ENCODE data around the gene BLMH.

Gene BLMH

DNA sequence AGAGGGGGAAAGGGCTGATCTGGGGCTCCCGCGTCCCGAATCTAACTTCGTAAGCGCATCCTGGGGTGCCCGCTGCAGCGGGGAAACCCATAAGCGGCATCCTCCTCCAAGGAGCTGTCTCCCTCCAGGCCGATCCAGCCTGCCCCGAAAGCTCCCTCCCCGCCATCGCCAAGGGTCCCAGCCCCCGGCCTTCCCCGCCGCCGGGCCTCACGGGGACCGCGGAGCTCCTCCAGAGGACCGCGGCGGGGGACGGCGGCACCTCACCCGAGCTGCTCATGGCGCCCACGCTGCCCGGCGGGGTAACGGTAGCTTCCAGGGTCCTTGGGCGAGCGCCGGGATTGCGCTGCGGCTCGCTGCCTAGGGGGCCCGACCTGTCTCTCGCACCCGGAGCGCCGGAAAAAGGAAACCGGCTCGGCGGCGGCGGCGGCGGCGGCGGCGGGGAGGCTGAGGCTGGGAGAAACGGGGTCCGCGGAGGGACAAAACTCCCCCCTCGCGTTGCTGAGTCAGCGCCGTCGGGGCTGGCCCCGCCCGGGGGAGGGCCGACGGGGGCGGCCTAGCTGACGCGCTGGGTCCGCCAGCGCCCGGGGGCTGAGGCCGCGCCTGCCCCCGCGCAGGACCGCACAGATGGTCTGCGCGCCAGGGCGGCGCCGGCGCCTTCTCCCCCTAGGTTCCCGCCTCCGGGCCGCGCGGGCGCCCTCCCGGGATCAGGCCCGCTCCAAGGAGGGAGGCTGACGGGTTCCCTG lies at the start of gene BLMH:
Gene BLMH, minus strand, starts transcription at position 402 of the 743 bp plus-strand sequence. Its CDS starts 125 bp downstream, at position 277.
- DNase-seq = peak in 1 of 2 experiments; percentile 71

GRCh38 chr17:30340801-30341356 lies 49.1 kb upstream of the BLMH start:
- DNase-seq = no peak

GRCh38 chr17:30339086-30339485 lies 47.3 kb upstream of the BLMH start:
- no peak for DNase-seq

- no peak for DNase-seq
Observed at GRCh38 chr17:30337393-30337999, 45.8 kb upstream of the BLMH start.

DNA sequence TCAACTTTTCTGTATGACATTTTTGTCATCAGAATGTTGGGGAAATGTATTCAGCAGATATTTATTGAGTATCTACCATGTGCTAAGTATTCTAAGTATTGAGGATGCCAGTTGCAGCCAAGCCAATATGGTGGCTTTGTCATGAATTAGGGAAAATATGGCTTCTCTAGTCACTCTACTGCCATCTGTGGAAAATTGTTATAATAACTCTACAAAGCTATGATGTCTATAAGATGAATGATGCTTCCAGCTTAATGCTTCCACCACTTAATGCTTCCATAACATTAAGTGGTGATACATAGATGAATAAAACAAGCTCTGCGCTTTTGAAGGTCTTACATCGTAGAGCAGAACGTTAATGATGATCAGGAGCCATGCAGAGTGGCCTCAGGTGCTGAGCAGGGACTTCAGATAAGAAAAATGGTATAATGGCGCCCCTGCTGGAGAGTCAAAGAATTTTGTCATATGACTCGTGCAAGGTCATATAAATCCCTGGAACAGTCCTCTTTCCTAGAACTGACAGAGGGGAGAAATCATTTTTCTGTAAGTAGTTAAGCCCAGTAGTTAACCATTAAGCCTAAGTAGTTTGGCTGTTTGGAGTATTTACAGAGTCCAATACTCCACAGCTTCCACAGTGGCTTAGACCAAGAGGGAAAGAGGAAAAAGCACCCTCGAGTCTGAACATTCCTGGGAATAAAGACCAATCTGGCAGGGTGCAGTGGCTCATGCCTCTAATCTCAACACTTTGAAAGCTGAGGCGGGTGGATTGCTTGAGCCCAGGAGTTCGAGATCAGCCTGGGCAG lies 44.8 kb upstream of the BLMH start:
- peak; percentile 37 to 80 for DNase-seq

- DNase-seq = no peak
Observed at GRCh38 chr17:30334421-30334820, 42.7 kb upstream of the BLMH start.

DNA sequence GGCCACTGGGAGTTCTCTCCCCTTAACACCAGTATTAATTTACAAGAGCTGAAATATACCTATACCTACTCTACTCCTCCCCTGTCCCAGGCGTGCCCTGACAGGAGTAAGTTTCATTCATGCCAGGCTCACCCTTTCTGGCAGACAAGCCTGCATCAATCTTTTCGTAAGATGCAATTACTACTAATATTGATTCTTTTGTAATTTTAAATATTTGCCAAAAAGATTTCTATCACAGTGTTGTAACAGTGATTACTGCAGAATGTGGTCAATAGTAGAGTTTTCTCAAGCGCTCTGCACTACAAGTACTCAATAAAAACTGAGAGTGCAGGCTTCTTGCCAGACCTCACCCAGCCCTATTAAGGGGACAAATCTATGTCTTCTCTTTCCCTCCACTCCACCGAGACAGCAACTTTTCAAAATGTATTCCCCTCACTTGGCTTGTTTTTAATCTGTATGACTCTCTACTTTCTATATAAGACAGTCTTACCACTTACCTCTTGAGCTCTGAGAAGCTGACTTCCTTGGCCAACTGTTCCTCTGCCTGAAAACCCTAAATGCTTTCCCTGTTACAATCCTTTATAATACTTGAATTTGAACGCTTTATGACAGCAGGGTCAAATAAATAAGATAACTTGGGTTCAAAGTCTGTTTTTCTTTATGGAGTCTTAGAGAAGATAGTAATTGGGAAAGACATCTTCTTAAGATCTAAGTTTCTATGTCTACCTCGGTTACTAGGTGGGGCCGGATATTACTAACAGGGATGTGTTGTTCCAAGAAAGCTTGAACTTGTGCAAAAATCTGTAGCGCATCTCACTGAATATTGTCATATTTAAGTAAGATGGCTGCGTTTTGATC lies 42.0 kb upstream of the BLMH start, which contains the start of gene TMIGD1:
Gene TMIGD1, minus strand, starts transcription at position 555 of the 858 bp plus-strand sequence. CDS start 1,924 bp downstream, outside the sequence.
- no peak for DNase-seq

GRCh38 chr17:30332057-30332542 lies 40.4 kb upstream of the BLMH start:
- DNase-seq = no peak

DNA sequence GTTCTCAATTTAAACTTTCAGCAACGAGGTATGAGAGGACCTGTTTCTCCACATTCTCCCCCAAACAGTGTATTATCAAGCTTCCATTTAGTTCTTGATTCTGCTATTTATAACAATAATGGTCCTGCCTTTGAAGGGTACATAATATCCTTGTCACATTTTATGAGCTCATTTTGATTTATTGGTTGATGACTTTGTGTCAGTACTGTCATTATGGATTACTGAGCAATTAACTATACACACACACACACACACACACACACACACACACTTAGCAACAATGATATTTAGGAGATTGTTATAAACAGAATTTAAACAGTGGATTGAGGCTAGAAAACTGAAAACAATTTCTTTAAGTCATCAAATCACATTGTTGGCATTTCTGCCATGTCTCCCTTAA lies 35.1 kb upstream of the BLMH start:
- DNase-seq = no peak

DNA sequence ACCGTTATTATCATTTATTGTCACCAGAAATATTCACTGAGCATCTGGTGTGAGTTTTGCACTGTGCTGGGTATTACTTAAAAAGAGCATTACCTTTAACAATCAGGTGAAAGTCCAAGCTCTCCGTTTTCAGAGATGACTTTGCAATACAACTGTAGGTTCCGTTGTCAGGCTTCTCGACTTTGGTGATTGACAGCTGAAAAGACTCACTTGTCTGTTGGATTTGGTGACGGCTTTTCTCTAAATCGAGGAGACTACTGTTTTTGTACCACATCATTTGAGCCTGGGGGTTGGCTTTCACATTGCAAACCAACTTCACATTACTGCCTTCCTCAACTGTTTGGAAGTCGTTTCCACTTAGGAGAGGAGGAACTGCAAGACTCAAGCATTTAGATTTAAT lies 33.0 kb upstream of the BLMH start:
- no peak for DNase-seq

GRCh38 chr17:30323895-30324319 lies 32.2 kb upstream of the BLMH start:
- DNase-seq = no peak

DNA sequence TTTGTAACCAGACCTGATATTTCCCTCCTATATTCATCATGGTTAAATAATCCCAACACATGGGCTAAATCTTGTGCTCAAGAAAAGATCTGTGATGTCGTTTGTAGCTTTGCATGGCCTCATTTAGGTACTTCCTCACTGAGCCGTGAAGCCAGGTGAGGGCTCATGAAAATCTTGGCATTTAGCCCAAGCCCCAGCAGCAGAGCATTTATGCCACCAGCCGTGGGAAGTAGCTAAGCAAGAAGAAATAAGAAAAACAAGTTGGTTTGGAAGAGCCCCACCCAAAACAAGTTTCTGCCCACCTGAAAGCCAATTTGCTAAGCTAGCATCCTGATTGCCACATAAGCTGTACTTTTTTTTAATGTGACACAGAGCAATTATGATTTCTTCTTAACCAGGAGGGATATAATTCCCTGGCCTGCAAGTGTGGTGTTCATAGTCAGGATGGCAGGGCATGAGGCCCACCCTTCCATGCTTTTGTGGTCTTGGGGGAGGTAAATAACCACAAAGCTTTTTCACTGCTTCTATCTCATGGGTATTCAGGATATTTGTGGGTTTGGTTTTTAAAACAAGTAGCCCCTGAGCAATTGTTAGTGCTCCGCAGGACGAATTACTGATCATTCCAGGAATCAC lies 31.6 kb upstream of the BLMH start:
- DNase-seq = no peak

- DNase-seq = no peak
Observed at GRCh38 chr17:30321314-30321713, 29.6 kb upstream of the BLMH start.

- DNase-seq = no peak
Observed at GRCh38 chr17:30318155-30318554, 26.4 kb upstream of the BLMH start.

DNA sequence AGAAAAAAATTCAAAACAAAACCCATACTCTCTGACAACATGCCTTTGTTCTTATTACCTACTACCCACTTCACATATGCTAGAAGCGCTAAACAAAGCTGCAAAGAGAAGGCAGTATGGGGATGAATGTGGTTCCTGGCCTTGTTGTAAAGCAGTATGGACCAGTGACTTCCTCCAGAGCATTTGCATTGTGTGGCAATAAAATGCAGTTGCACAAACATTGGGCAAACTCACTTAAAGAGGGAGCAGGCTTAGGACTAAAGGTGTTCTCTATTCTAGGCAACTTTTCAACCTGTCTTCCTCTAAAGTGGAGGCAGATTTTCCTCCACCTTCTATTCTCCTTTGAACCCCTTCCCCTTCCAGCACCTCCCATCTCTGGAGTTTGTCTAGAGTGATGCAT lies 25.0 kb upstream of the BLMH start:
- DNase-seq = no peak

- DNase-seq = no peak
Observed at GRCh38 chr17:30315106-30315505, 23.4 kb upstream of the BLMH start.

DNA sequence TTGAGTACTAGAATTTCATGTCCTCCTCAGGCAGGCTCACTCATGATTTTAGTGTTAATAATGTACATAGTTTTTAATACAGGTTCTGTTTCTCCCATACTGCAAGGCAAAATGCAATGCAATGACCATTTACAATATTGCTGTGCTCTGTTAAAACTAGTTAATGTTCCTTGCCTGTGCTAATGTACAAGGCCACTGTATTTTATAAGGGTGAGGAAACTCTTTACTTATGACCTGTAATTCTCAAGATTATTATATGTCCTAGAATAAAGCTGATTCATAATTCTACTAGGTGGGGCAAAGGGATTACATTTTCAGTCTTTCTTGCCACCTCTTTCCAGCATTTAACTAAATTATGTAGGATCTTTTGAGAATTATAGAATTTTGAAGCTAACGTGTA lies 22.7 kb upstream of the BLMH start:
- DNase-seq = no peak

GRCh38 chr17:30312226-30312625 lies 20.5 kb upstream of the BLMH start:
- DNase-seq = no peak

DNA sequence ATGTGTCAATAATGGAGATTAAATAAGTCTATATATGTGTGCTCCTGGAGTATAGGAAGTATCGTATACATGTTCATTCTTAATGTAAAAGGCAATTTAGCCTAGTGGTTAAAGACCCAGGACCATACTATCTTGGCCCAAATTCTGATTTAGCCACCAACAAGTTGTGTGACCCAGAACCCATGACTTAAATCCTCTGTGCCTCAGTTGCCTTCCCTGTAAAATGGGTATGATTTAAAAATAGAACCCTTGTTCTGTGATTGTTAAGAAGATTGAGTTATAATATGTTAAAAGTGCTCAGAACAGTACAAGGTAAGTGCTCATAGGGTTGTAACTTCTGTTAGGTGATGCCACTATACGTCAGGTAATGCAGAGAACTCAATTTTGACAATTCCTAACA lies 18.8 kb upstream of the BLMH start:
- DNase-seq = no peak

DNA sequence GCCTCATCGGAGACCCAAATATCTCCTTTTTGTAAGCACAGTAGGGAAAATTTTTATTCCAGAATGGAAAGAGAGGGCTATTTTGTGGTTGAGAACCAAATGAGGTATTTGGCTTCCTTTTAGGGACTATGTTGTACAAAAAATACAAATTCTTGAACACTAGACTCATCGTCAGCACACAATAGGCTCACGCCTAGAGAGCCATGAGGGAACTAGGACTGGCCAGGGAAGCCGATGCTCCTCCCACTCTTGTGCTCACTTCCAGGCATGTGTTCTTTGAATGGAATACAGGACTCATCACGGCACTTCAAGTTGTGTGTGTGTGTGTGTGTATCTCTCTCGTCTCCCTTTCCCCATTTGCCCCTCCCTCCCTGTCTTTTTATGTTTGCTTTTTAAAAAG lies 17.8 kb upstream of the BLMH start:
- no peak for DNase-seq

DNA sequence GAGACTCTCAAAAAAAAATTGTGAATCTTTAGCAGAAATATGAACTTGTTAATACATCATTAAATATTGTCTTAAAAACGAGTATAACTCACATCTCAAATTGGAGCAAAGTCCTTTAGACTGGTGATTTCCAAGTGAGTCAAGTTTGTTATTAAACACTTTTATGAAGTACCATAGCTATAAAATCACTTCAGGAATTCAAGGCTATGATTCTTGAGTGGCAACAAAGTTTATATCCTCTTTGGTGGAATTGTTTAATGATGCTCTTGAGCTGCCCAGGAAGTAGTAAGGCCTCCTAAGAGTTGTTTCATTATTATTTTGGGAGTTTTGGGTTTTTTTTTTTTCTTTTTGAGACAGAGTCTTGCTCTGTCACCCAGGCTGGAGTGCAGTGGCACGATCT lies 16.7 kb upstream of the BLMH start:
- no peak for DNase-seq

DNA sequence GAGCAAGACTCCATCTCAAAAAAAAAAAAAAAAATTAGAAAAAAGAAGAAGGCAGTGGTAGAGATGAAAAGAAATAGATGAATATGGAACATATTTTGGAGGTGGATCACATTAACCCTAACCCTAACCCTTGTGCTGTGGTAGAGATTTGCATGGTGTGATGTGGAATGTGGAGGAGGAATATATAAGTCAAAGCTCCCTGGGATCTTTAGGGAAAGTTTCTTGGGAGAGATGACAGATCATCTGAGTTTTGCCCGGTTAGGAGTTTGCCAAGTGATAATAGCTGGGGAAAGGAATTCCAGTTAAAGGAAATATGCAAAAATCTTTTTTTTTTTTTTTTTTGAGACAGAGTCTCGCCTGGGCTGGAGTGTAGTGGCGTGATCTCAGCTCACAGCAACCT lies 13.0 kb upstream of the BLMH start:
- no peak for DNase-seq
